Loucy (cell line): ENCODE data around the gene IPPK.

Source experiments
- EZH2phosphoT487 ChIP-seq: fragments of 200-600 bp; IDR thresholded peaks from 2 replicates; pipeline ENCODE4 v1.6.1; 2018; ENCODE audit warnings: antibody characterized with exemption, mild to moderate bottlenecking, moderate library complexity, borderline replicate concordance
- TF ChIP-seq, protein P1 (sequence below): fragments of 200-600 bp; sonication (generic); conservative IDR thresholded peaks from 2 replicates; pipeline ENCODE4 v1.5.1; 2014; ENCODE audit warnings: mild to moderate bottlenecking, antibody characterized with exemption, low read length

DNA sequence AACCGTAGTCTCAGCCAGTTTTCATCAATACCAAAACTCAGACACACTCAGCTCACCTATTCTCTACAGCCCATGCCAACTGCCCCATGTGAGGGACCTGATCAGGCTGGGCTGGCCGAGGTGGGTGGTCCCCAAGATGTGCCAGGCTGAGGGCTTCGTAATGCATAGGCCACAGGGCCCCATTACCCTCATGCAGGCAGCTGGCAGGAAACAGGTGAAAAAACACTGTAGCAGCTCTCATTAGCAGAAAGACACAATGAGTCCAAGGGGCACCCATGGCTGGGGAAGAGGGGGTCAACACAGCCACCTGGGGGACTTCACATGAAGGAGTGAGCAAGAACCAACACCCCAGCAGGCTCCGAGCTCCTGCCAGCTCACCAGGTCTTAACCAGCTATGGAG, 8.2 kb downstream of the IPPK start:
- TF ChIP-seq, protein P1, sequence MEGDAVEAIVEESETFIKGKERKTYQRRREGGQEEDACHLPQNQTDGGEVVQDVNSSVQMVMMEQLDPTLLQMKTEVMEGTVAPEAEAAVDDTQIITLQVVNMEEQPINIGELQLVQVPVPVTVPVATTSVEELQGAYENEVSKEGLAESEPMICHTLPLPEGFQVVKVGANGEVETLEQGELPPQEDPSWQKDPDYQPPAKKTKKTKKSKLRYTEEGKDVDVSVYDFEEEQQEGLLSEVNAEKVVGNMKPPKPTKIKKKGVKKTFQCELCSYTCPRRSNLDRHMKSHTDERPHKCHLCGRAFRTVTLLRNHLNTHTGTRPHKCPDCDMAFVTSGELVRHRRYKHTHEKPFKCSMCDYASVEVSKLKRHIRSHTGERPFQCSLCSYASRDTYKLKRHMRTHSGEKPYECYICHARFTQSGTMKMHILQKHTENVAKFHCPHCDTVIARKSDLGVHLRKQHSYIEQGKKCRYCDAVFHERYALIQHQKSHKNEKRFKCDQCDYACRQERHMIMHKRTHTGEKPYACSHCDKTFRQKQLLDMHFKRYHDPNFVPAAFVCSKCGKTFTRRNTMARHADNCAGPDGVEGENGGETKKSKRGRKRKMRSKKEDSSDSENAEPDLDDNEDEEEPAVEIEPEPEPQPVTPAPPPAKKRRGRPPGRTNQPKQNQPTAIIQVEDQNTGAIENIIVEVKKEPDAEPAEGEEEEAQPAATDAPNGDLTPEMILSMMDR: no peak
- TF ChIP-seq EZH2phosphoT487: no peak
